HCT116 (cell line): ENCODE measurements around the gene SEMA4D.

ENCODE experiments used
- POLR2A ChIP-seq: IDR thresholded peaks from 2 replicates; pipeline ENCODE4 v1.7.0; 2011; ENCODE audit warnings: borderline replicate concordance; ENCODE audit not compliant: insufficient read depth, insufficient read length; ENCODE audit errors: extremely low read depth
- POLR2AphosphoS5 ChIP-seq: IDR thresholded peaks from 2 replicates; pipeline ENCODE4 v1.6.1; 2011; ENCODE audit warnings: mild to moderate bottlenecking, low read depth, low read length, moderate library complexity
- ZNF274 ChIP-seq: fragments of 200-500 bp; sonication (Bioruptor generic); IDR thresholded peaks from 2 replicates; pipeline ENCODE4 v1.6.1; 2014; ENCODE audit warnings: mild to moderate bottlenecking, low read depth, low read length, inconsistent platforms
- TF ChIP-seq, protein P1 (sequence below), 3 experiments: fragments of 200-600 bp in 1 of 3; sonication (generic) in 1 of 3; IDR thresholded peaks in 2 of 3; conservative IDR thresholded peaks in 1 of 3; 2 replicates each; pipeline ENCODE4 v1.5.1; 2012 to 2017; ENCODE audit warnings: low read depth in 2 of 3, low read length in 2 of 3, antibody characterized with exemption in 1 of 3, borderline replicate concordance in 1 of 3, control low read depth in 1 of 3, mild to moderate bottlenecking in 1 of 3, mixed read lengths in 1 of 3, mixed run types in 1 of 3, moderate library complexity in 1 of 3; ENCODE audit not compliant: insufficient read depth in 1 of 3

DNA sequence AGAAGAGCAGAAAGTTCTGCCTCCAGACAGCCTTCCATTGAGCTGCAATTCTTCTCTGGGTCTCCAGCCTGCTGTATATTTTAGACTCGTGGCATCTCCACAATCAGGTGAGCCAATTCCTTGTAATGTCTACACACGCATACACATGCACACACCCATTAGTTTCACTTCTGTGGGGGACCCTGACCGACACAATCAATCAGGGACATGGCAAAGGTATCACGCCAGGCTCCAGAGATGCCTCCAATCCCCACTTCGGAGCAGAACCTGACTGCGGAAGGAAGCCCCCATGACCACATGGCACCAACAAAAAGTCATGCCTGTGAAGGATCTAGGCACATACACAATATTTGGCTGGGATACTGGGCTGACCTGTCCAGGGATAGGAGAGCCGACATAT is 21.4 kb downstream of the SEMA4D start:
- TF ChIP-seq POLR2AphosphoS5 (no peak), POLR2A (no peak), ZNF274 (no peak)
- TF ChIP-seq, protein P1, sequence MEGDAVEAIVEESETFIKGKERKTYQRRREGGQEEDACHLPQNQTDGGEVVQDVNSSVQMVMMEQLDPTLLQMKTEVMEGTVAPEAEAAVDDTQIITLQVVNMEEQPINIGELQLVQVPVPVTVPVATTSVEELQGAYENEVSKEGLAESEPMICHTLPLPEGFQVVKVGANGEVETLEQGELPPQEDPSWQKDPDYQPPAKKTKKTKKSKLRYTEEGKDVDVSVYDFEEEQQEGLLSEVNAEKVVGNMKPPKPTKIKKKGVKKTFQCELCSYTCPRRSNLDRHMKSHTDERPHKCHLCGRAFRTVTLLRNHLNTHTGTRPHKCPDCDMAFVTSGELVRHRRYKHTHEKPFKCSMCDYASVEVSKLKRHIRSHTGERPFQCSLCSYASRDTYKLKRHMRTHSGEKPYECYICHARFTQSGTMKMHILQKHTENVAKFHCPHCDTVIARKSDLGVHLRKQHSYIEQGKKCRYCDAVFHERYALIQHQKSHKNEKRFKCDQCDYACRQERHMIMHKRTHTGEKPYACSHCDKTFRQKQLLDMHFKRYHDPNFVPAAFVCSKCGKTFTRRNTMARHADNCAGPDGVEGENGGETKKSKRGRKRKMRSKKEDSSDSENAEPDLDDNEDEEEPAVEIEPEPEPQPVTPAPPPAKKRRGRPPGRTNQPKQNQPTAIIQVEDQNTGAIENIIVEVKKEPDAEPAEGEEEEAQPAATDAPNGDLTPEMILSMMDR (IDR thresholded peaks at IDR 0.05 in 2 of 3, conservative IDR thresholded peaks at IDR 0.05 in 1 of 3; ENCODE audit: borderline replicate concordance in 1 of 3, insufficient read depth in 1 of 3, low read depth in 2 of 3, low read length in 2 of 3) = no peak
